WTC11 (cell line): ENCODE data around the gene UGT1A9.

ENCODE experiments used
- ATF6 ChIP-seq: sonication (generic); formaldehyde crosslinking; IDR thresholded peaks from 2 replicates; pipeline ENCODE4 v1.8.1; 2023; ENCODE audit warnings: mild to moderate bottlenecking, missing genetic modification reagents
- CBFB ChIP-seq: sonication (generic); formaldehyde crosslinking; IDR thresholded peaks from 2 replicates; pipeline ENCODE4 v1.8.1; 2022; ENCODE audit warnings: mild to moderate bottlenecking, low read depth, missing genetic modification reagents
- CREB1 ChIP-seq: sonication (generic); formaldehyde crosslinking; IDR thresholded peaks from 2 replicates; pipeline ENCODE4 v1.8.0; 2023; ENCODE audit warnings: mild to moderate bottlenecking, missing genetic modification reagents
- JUN ChIP-seq: sonication (generic); formaldehyde crosslinking; IDR thresholded peaks from 2 replicates; pipeline ENCODE4 v1.8.0; 2023; ENCODE audit warnings: mild to moderate bottlenecking, missing genetic modification reagents
- SMAD3 ChIP-seq: sonication (generic); formaldehyde crosslinking; IDR thresholded peaks from 2 replicates; pipeline ENCODE4 v1.8.0; 2022; ENCODE audit warnings: missing genetic modification reagents, mild to moderate bottlenecking, borderline replicate concordance
- SP1 ChIP-seq: sonication (generic); formaldehyde crosslinking; conservative IDR thresholded peaks from 2 replicates; pipeline ENCODE4 v1.8.1; 2022; ENCODE audit warnings: missing genetic modification reagents
- USF2 ChIP-seq: sonication (generic); formaldehyde crosslinking; IDR thresholded peaks from 2 replicates; pipeline ENCODE4 v1.8.1; 2023; ENCODE audit warnings: mild to moderate bottlenecking, missing genetic modification reagents, moderate library complexity
- ZNF423 ChIP-seq: fragments of 250-450 bp; sonication (Bioruptor Pico); IDR thresholded peaks from 2 replicates; pipeline ENCODE4 v2.1.2; 2022; ENCODE audit warnings: mild to moderate bottlenecking, moderate library complexity
- ZNF671 ChIP-seq: fragments of 250-450 bp; sonication (Bioruptor Pico); IDR thresholded peaks from 2 replicates; pipeline ENCODE4 v1.8.0; 2021; ENCODE audit warnings: mild to moderate bottlenecking
- TF ChIP-seq, protein P1 (sequence below): fragments of 200-600 bp; IDR thresholded peaks from 2 replicates; pipeline ENCODE4 v1.8.0; 2022; ENCODE audit warnings: antibody characterized with exemption
- TF ChIP-seq, protein P2 (sequence below): sonication (generic); formaldehyde crosslinking; IDR thresholded peaks from 2 replicates; pipeline ENCODE4 v1.8.1; 2022; ENCODE audit warnings: low read depth, missing genetic modification reagents, borderline replicate concordance

- TF ChIP-seq, protein P1, sequence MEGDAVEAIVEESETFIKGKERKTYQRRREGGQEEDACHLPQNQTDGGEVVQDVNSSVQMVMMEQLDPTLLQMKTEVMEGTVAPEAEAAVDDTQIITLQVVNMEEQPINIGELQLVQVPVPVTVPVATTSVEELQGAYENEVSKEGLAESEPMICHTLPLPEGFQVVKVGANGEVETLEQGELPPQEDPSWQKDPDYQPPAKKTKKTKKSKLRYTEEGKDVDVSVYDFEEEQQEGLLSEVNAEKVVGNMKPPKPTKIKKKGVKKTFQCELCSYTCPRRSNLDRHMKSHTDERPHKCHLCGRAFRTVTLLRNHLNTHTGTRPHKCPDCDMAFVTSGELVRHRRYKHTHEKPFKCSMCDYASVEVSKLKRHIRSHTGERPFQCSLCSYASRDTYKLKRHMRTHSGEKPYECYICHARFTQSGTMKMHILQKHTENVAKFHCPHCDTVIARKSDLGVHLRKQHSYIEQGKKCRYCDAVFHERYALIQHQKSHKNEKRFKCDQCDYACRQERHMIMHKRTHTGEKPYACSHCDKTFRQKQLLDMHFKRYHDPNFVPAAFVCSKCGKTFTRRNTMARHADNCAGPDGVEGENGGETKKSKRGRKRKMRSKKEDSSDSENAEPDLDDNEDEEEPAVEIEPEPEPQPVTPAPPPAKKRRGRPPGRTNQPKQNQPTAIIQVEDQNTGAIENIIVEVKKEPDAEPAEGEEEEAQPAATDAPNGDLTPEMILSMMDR: no peak
- TF ChIP-seq USF2 (CRISPR knock-in tag) (no peak), CREB1 (CRISPR knock-in tag) (no peak), ATF6 (CRISPR knock-in tag) (no peak), SMAD3 (CRISPR knock-in tag) (no peak), JUN (CRISPR knock-in tag) (no peak), ZNF671 (CRISPR knock-in tag) (no peak), CBFB (CRISPR knock-in tag) (no peak), SP1 (CRISPR knock-in tag) (no peak), ZNF423 (CRISPR knock-in tag) (no peak)
- TF ChIP-seq, protein P2, sequence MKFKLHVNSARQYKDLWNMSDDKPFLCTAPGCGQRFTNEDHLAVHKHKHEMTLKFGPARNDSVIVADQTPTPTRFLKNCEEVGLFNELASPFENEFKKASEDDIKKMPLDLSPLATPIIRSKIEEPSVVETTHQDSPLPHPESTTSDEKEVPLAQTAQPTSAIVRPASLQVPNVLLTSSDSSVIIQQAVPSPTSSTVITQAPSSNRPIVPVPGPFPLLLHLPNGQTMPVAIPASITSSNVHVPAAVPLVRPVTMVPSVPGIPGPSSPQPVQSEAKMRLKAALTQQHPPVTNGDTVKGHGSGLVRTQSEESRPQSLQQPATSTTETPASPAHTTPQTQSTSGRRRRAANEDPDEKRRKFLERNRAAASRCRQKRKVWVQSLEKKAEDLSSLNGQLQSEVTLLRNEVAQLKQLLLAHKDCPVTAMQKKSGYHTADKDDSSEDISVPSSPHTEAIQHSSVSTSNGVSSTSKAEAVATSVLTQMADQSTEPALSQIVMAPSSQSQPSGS: no peak
Observed at GRCh38 chr2:233714121-233714520, 42.4 kb downstream of the UGT1A9 start.
